Measurements from ENCODE around the gene PAQR4.

The PAQR4 gene

GRCh38 chr16:2948807-2949704 lies 20.1 kb upstream of the PAQR4 start:
- H3K9ac ChIP-seq (ENCODE audit: low read length), result no peak overlapping the region
- TF ChIP-seq EZH2 (IDR thresholded peaks at IDR 0.05; ENCODE audit: borderline replicate concordance, low read length), result no peak
- no peak for TF ChIP-seq CTCF (IDR thresholded peaks at IDR 0.05; ENCODE audit: low read length)

DNA sequence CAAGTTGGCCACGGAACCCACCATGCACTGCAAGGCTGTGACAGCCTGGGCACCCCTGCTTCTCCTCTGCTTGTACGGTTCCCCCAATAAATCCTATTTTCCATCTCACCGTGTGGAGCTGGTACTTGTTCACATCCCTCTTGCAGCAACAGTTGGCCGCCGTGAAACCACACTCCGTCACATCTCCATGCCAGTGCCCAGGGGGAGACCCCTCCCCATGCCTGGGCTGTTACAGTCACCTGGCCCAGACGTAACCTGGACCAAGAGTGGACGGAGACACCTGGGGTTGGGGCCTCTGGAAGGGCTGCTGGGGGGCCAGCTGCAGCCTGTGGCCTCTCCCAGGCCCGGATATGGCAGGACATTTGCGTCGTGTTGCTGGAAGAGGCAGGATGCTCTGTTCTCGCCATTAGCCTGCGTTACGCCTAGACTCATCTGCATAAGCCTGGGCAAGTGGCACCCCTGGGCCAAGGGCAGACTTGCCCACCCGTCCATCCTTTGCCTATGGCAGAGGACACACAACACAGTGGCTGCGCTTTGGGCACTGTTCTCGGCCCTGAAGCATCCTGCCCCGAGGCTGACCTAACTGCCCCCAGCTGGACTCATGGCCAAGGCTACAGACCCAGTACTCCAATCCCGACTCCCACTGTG lies 19.3 kb upstream of the PAQR4 start:
- Histone ChIP-seq H3K4me1 (ENCODE audit: insufficient read depth, low read length, severe bottlenecking) (peaks cover 16% of the 10 kb centered on the region), H3K9ac (ENCODE audit: low read length) (no peak overlapping the region), H3K9me2 (ENCODE audit: low read depth, low read length) (no peaks in the 10 kb centered on the region), H3K9me3 (ENCODE audit: low read length) (no peaks in the 10 kb centered on the region), H3K27me3 (ENCODE audit: insufficient read depth, low read length) (no peaks in the 10 kb centered on the region; the same call in 1 of the 2 replicates), H3F3A (ENCODE audit: insufficient read depth, low read length) (no peaks in the 10 kb centered on the region), H4K20me1 (ENCODE audit: insufficient read depth, low read length) (no peaks in the 10 kb centered on the region), H3K36me3 (ENCODE audit: insufficient read depth, low read length) (peaks cover 4% of the 10 kb centered on the region), H3K79me2 (ENCODE audit: insufficient read depth, low read length) (no peaks in the 10 kb centered on the region), H3K27ac (ENCODE audit: low read depth, low read length, poor library complexity, severe bottlenecking) (no peak overlapping the region), H3K4me3 (ENCODE audit: low read depth, low read length, poor library complexity, severe bottlenecking) (no peak overlapping the region), H2AFZ (ENCODE audit: low read length) (no peak overlapping the region), H3K4me2 (ENCODE audit: low read length) (no peak overlapping the region)
- TF ChIP-seq EZH2 (IDR thresholded peaks at IDR 0.05; ENCODE audit: borderline replicate concordance, low read length), result no peak

More at GRCh38 chr16:2948807-2949704, 20.1 kb upstream of the PAQR4 start:
- H3K4me1 ChIP-seq (ENCODE audit: insufficient read depth, low read length, severe bottlenecking), result peaks cover 9% of the 10 kb centered on the region
- no peak overlapping the region for H3K4me2 ChIP-seq (ENCODE audit: low read length)
- no peak overlapping the region for H3K27ac ChIP-seq (ENCODE audit: low read depth, low read length, poor library complexity, severe bottlenecking)
- no peaks in the 10 kb centered on the region for H3K9me3 ChIP-seq (ENCODE audit: low read length)
- H3K79me2 ChIP-seq (ENCODE audit: insufficient read depth, low read length), result no peaks in the 10 kb centered on the region
- no peak overlapping the region for H3K4me3 ChIP-seq (ENCODE audit: low read depth, low read length, poor library complexity, severe bottlenecking)
- no peak overlapping the region for H2AFZ ChIP-seq (ENCODE audit: low read length)
- no peaks in the 10 kb centered on the region for H3K27me3 ChIP-seq (ENCODE audit: insufficient read depth, low read length)
- no peaks in the 10 kb centered on the region for H3K9me2 ChIP-seq (ENCODE audit: low read depth, low read length)
- H3K36me3 ChIP-seq (ENCODE audit: insufficient read depth, low read length), result peaks cover 4% of the 10 kb centered on the region
- H3F3A ChIP-seq (ENCODE audit: insufficient read depth, low read length), result no peaks in the 10 kb centered on the region
- no peaks in the 10 kb centered on the region for H4K20me1 ChIP-seq (ENCODE audit: insufficient read depth, low read length)

- TF ChIP-seq CTCF (IDR thresholded peaks at IDR 0.05; ENCODE audit: low read length) (no peak), EZH2 (IDR thresholded peaks at IDR 0.05; ENCODE audit: borderline replicate concordance, low read length) (no peak)
- H3K27ac ChIP-seq (ENCODE audit: low read depth, low read length, poor library complexity, severe bottlenecking), result no peak overlapping the region
- H3F3A ChIP-seq (ENCODE audit: insufficient read depth, low read length), result no peaks in the 10 kb centered on the region
- H3K9me3 ChIP-seq (ENCODE audit: low read length), result no peaks in the 10 kb centered on the region
- H3K4me1 ChIP-seq (ENCODE audit: insufficient read depth, low read length, severe bottlenecking), result peaks cover 16% of the 10 kb centered on the region
- no peaks in the 10 kb centered on the region; the same call in 1 of the 2 replicates for H3K27me3 ChIP-seq (ENCODE audit: insufficient read depth, low read length)
- no peaks in the 10 kb centered on the region for H4K20me1 ChIP-seq (ENCODE audit: insufficient read depth, low read length)
- H3K79me2 ChIP-seq (ENCODE audit: insufficient read depth, low read length), result no peaks in the 10 kb centered on the region
- peaks cover 4% of the 10 kb centered on the region for H3K36me3 ChIP-seq (ENCODE audit: insufficient read depth, low read length)
- no peak overlapping the region for H2AFZ ChIP-seq (ENCODE audit: low read length)
- no peaks in the 10 kb centered on the region for H3K9me2 ChIP-seq (ENCODE audit: low read depth, low read length)
- no peak overlapping the region for H3K9ac ChIP-seq (ENCODE audit: low read length)
- H3K4me2 ChIP-seq (ENCODE audit: low read length), result no peak overlapping the region
- no peak overlapping the region for H3K4me3 ChIP-seq (ENCODE audit: low read depth, low read length, poor library complexity, severe bottlenecking)
Observed at GRCh38 chr16:2950353-2950724, 18.8 kb upstream of the PAQR4 start.

All from OCI-LY1 (cell line).